ENCODE results near the gene HS3ST3B1.

HS3ST3B1 gene

DNA sequence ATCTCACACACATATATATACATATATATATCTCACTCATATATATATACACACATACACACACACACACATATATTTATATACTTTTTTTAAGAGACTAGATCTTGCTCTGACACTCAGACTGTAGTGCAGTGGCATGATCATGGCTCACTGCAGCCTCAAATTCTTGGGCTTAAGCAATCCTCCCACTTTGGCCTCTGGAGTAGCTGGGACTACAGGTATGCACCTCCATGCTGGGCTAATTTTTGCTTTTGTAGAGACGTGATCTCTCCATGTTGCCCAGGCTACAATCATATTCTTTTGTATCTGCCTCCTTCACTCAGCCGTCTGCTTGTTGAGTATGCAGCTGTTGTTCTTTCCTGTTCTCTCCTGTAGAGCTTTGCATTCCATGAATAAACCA lies 60.6 kb downstream of the HS3ST3B1 start:
- H3K4me3 Mint-ChIP-seq = no peak overlapping the region
- DNase-seq = no peak
- H3K27ac Mint-ChIP-seq = no peak overlapping the region
- peaks cover 16 to 18% of the 10 kb centered on the region in 2 donors for H3K4me1 Mint-ChIP-seq (ENCODE audit: low read depth in 2 of 2)
- no peaks in the 10 kb centered on the region for H3K27me3 Mint-ChIP-seq
- peaks cover 2% of the 10 kb centered on the region for H3K36me3 Mint-ChIP-seq (ENCODE audit: insufficient read depth)
- H3K9me3 Mint-ChIP-seq = no peaks in the 10 kb centered on the region
- no peak for ATAC-seq (replicated peaks)

DNA sequence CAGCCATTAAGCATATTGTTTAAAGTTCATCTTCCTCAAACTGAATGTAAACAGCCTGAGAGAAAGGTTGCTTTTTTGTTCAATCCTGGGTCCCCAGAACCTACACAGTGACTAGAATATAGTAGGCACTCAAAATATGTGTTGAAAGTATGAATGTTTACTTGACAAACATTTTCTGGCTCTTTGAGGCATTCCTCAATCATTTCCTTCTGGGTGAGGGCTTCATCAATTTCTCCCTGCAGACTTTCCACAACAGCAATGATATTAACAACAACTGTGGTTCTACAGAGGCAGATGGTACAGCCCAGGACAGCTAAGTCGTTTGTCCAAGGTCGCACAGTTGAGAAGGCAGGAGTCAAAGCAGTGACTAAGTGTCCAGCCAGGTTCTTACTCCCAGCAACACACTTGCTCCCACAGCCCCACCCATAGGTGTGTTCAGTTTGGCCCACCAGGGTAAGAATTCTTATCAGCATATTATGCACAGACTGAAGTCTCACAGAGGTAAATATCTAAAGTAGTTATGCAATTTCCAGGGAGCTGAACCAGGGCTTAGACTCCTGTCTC lies 61.1 kb downstream of the HS3ST3B1 start:
- Mint-ChIP-seq H3K27ac (no peak overlapping the region), H3K4me1 (ENCODE audit: low read depth in 2 of 2) (peaks cover 16 to 18% of the 10 kb centered on the region in 2 donors), H3K9me3 (peaks cover 0 to 5% of the 10 kb centered on the region in 2 donors), H3K4me3 (no peak overlapping the region), H3K36me3 (ENCODE audit: insufficient read depth) (peaks cover 2% of the 10 kb centered on the region), H3K27me3 (no peaks in the 10 kb centered on the region)
- no peak for DNase-seq
- no peak for ATAC-seq (replicated peaks)

DNA sequence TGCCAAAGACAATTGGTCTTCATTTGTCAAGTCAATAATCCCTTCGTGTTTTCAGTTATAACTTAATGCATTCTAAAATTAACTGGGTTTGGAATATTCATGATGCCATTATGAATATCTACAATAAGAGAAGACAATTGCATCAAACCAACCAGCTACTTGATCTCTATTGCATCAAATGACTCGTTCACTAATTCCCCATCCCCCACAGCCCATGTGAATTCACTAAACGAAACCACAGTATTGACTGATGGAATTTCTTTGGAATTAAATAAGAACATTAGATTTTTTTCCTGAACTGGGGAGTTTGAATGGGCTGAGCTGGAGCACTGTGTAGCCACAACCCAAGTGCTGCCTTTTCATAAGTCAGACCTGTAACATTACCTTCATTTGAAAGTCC lies 65.3 kb downstream of the HS3ST3B1 start:
- no peak overlapping the region for H3K4me3 Mint-ChIP-seq
- peaks cover 0 to 8% of the 10 kb centered on the region in 2 donors for H3K9me3 Mint-ChIP-seq
- no peaks in the 10 kb centered on the region for H3K27me3 Mint-ChIP-seq
- DNase-seq (no peak), ATAC-seq (replicated peaks) (no peak)
- H3K27ac Mint-ChIP-seq = no peak overlapping the region
- H3K4me1 Mint-ChIP-seq (ENCODE audit: low read depth in 2 of 2) = no peaks in the 10 kb centered on the region
- H3K36me3 Mint-ChIP-seq (ENCODE audit: insufficient read depth) = no peaks in the 10 kb centered on the region

- H3K27ac Mint-ChIP-seq = no peak overlapping the region
- no peak for ATAC-seq (replicated peaks)
- H3K4me1 Mint-ChIP-seq (ENCODE audit: low read depth in 2 of 2) = peaks cover 0 to 1% of the 10 kb centered on the region in 2 donors
- peaks cover 10 to 17% of the 10 kb centered on the region in 2 donors for H3K27me3 Mint-ChIP-seq
- H3K4me3 Mint-ChIP-seq = no peak overlapping the region
- H3K9me3 Mint-ChIP-seq = no peaks in the 10 kb centered on the region
- H3K36me3 Mint-ChIP-seq (ENCODE audit: insufficient read depth) = no peaks in the 10 kb centered on the region
- DNase-seq = no peak
Measured at GRCh38 chr17:14372461-14372860, 71.6 kb downstream of the HS3ST3B1 start.

- Mint-ChIP-seq H3K9me3 (no peaks in the 10 kb centered on the region), H3K36me3 (ENCODE audit: insufficient read depth) (no peaks in the 10 kb centered on the region), H3K27ac (no peak overlapping the region), H3K4me1 (ENCODE audit: low read depth in 2 of 2) (peaks cover 0 to 1% of the 10 kb centered on the region in 2 donors), H3K27me3 (peaks cover 10 to 17% of the 10 kb centered on the region in 2 donors), H3K4me3 (no peak overlapping the region)
- ATAC-seq (replicated peaks) (no peak), DNase-seq (no peak)
Measured at GRCh38 chr17:14372905-14373613, 72.2 kb downstream of the HS3ST3B1 start.

DNA sequence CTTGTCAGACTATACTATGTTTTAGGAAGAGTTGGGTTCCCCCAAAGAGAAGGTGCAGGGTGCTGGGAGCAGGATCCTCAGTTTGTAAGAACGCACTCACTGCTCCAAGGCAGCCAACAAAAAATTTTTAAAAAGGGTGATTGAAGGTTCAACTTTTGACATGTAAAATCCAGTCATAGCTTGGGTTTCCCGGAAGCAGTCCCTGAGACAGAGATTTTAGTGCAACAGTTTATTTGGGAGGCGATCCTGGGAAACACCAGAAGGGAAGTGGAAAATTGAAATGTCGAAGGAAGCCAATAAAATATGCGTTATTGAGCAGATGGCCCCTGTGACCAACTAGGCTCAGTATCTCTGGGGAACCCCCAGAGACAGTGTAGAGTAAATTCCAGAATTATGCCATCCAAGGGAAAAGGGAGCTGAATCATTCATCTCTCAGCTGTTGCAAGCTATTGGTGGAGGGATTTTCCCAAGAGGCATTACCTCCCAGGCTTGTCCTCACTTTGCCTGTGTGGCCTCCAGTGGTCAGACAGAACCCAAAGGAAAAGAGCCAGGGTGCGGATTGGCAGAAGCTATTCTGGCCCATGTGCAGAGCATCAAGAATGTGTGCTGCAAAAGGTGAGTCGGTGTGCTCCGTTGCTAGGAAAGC lies 72.9 kb downstream of the HS3ST3B1 start:
- DNase-seq = no peak
- Mint-ChIP-seq H3K36me3 (ENCODE audit: insufficient read depth) (no peaks in the 10 kb centered on the region), H3K27ac (no peak overlapping the region), H3K4me1 (ENCODE audit: low read depth in 2 of 2) (peaks cover 0 to 1% of the 10 kb centered on the region in 2 donors), H3K4me3 (no peak overlapping the region), H3K27me3 (peaks cover 10 to 17% of the 10 kb centered on the region in 2 donors), H3K9me3 (no peaks in the 10 kb centered on the region)
- ATAC-seq (replicated peaks) = no peak

DNA sequence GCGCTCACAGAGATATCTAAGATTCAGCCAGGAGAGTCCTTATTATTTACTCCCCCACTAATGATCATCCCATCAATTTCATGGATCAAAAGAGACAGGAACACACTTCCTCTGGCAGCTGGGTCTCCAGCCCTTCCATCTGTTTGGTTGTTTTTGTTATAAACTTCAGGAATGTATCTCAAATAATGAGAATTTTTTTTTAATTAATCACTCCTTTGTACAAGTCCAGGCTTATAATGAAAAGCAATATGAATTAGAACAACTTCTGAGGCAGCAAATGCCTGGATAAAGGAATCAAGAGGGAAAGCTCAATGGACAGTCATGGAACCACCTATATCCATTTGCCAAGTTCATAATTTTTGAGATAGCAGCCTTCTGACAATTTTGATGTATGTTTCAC lies 73.4 kb downstream of the HS3ST3B1 start:
- no peak overlapping the region for H3K27ac Mint-ChIP-seq
- no peaks in the 10 kb centered on the region for H3K9me3 Mint-ChIP-seq
- DNase-seq (no peak), ATAC-seq (replicated peaks) (no peak)
- no peak overlapping the region for H3K4me3 Mint-ChIP-seq
- peaks cover 10 to 17% of the 10 kb centered on the region in 2 donors for H3K27me3 Mint-ChIP-seq
- H3K36me3 Mint-ChIP-seq (ENCODE audit: insufficient read depth) = no peaks in the 10 kb centered on the region
- peaks cover 4 to 5% of the 10 kb centered on the region in 2 donors for H3K4me1 Mint-ChIP-seq (ENCODE audit: low read depth in 2 of 2)

GRCh38 chr17:14376666-14377065 lies 75.8 kb downstream of the HS3ST3B1 start:
- Mint-ChIP-seq H3K27ac (no peak overlapping the region), H3K4me3 (no peak overlapping the region), H3K4me1 (ENCODE audit: low read depth in 2 of 2) (peaks cover 4 to 8% of the 10 kb centered on the region in 2 donors), H3K9me3 (no peaks in the 10 kb centered on the region), H3K36me3 (ENCODE audit: insufficient read depth) (no peaks in the 10 kb centered on the region), H3K27me3 (peaks cover 10 to 17% of the 10 kb centered on the region in 2 donors)
- DNase-seq (no peak), ATAC-seq (replicated peaks) (no peak)

- Mint-ChIP-seq H3K9me3 (peaks cover 0 to 2% of the 10 kb centered on the region in 2 donors), H3K4me1 (ENCODE audit: low read depth in 2 of 2) (peaks cover 2 to 8% of the 10 kb centered on the region in 2 donors), H3K27ac (no peak overlapping the region), H3K4me3 (no peak overlapping the region), H3K27me3 (no peaks in the 10 kb centered on the region), H3K36me3 (ENCODE audit: insufficient read depth) (no peaks in the 10 kb centered on the region)
- ATAC-seq (replicated peaks) = no peak
- no peak for DNase-seq
Measured at GRCh38 chr17:14381606-14382005, 80.7 kb downstream of the HS3ST3B1 start.

DNA sequence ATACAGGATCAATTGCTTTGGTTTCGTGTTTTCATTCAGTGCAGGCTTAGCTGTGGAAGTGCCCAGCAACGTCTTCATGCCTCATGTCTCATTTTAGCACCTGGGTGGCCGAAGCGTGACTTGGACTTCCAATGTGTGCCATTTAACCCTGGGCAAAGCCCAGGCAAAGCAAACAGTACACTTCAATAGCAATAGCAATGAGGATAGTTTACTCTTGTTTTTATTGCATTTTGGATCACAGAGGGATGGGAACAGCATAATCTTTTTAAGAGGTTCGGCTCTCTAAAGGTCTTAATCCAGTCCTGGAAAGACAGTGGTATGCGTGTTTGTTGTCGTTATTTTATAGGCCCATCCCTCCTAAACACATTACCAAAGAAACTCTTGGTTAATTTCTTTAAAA lies 86.2 kb downstream of the HS3ST3B1 start:
- Mint-ChIP-seq H3K36me3 (ENCODE audit: insufficient read depth) (no peaks in the 10 kb centered on the region), H3K9me3 (peaks cover 7 to 8% of the 10 kb centered on the region in 2 donors), H3K27me3 (peaks cover 0 to 8% of the 10 kb centered on the region in 2 donors), H3K4me1 (ENCODE audit: low read depth in 2 of 2) (no peaks in the 10 kb centered on the region), H3K27ac (no peak overlapping the region), H3K4me3 (no peak overlapping the region)
- DNase-seq (no peak), ATAC-seq (replicated peaks) (no peak)

DNA sequence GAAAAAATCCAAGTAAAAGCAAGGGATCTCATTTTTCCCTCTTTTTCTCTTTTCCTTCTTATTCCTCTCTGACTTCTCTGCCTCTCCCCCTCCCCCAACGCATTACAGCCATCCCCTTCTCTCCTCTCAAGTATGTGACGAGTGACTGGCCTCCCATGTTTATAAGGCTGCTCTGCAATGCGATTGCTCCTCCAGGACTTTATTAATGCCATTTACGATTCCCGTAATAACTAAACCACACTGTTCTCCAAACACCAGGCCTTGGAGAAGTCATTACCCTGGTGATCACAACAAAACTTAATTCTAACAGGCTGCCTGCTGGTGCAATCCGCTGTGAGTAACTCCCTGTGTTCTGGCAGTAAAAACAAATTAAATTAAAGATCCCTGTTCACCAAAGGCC lies 88.8 kb downstream of the HS3ST3B1 start:
- no peak for ATAC-seq (replicated peaks)
- Mint-ChIP-seq H3K27ac (no peak overlapping the region), H3K27me3 (peaks cover 0 to 8% of the 10 kb centered on the region in 2 donors), H3K4me3 (no peak overlapping the region), H3K36me3 (ENCODE audit: insufficient read depth) (no peaks in the 10 kb centered on the region), H3K9me3 (peaks cover 6 to 7% of the 10 kb centered on the region in 2 donors), H3K4me1 (ENCODE audit: low read depth in 2 of 2) (no peaks in the 10 kb centered on the region)
- no peak for DNase-seq

DNA sequence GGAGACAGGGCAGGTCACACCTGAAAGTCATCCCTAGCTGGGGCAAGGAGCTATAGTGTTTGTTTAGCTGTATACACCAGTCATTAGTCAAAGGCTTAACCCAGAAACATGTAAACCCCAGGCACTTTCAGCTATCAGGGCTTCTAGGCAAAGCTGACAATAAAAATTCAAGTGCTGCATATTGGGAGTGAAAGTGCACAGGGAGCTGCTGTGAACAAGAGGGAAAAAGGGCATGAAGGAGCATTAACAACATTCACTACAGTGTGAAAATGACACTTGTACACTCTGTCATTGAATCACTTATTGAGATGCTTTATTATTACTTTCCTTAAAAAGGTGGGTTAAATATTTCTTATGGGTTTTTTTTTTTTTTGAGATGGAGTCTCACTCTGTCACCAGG lies 92.8 kb downstream of the HS3ST3B1 start:
- no peak for ATAC-seq (replicated peaks)
- Mint-ChIP-seq H3K4me3 (no peak overlapping the region), H3K27ac (no peak overlapping the region), H3K27me3 (peaks cover 0 to 8% of the 10 kb centered on the region in 2 donors), H3K36me3 (ENCODE audit: insufficient read depth) (no peaks in the 10 kb centered on the region), H3K9me3 (peaks cover 8 to 16% of the 10 kb centered on the region in 2 donors), H3K4me1 (ENCODE audit: low read depth in 2 of 2) (no peaks in the 10 kb centered on the region)
- DNase-seq = no peak

DNA sequence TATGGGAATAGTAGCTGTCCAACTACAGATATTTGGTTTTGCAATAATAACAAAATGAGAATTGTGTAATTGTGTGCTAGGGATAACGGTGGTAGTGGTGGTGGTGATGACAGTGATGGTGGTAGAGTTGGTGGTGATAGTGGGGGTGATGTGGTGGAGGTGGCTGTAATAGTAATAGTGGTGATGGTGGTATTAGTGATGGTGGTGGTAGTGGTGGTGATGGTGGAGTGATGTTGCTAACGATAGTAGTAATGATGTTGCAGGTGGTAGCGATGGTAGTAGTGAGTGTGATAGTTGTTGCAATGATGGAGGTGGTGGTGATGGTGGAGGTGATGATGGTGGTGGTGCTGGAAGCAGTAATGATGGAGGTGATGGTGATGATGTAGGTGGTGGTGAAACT lies 94.4 kb downstream of the HS3ST3B1 start:
- DNase-seq (no peak), ATAC-seq (replicated peaks) (no peak)
- Mint-ChIP-seq H3K27me3 (peaks cover 0 to 8% of the 10 kb centered on the region in 2 donors), H3K4me3 (no peak overlapping the region), H3K4me1 (ENCODE audit: low read depth in 2 of 2) (no peaks in the 10 kb centered on the region), H3K27ac (no peak overlapping the region), H3K36me3 (ENCODE audit: insufficient read depth) (no peaks in the 10 kb centered on the region), H3K9me3 (peaks cover 8 to 16% of the 10 kb centered on the region in 2 donors)

DNA sequence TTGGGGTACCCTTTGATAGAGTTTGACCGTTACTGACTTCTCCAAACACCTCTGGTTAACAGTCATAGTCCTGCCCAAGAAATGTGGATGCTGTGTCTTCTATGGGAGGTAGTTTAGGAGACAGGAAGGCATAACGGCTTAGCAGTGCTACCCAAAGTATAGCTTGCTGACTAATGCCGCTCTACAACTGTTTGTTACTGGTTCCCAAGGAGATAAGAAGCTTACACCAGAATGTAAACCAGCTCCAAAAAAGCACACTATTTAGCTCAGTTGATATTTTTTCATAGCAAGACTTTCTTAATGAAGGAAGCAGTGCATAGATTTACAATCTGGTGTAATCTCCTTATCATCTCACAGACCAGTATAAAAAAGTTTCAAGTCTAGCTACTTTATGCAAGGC lies 95.7 kb downstream of the HS3ST3B1 start:
- Mint-ChIP-seq H3K36me3 (ENCODE audit: insufficient read depth) (no peaks in the 10 kb centered on the region), H3K4me3 (no peak overlapping the region), H3K27me3 (peaks cover 0 to 8% of the 10 kb centered on the region in 2 donors), H3K9me3 (peaks cover 6 to 13% of the 10 kb centered on the region in 2 donors), H3K4me1 (ENCODE audit: low read depth in 2 of 2) (no peaks in the 10 kb centered on the region), H3K27ac (no peak overlapping the region)
- DNase-seq (no peak), ATAC-seq (replicated peaks) (no peak)
